ENCODE data around the gene ATM. TPM values are rescaled to one million over a fixed set of nuclear protein-coding genes. Genes with fewer than 3 reads are reported as not detected.
A peak's percentile ranks its signal among the peaks of the same experiment; 100 is the strongest.
"Not testable (repeated sequence)": the region's sequence is repeated elsewhere in the genome, so short reads cannot be mapped to it uniquely, and the experiment has no call there.

ATM gene
- total and polyA plus RNA-seq, 4 donors, result 18.3 to 123 (median 43.8) TPM

DNA sequence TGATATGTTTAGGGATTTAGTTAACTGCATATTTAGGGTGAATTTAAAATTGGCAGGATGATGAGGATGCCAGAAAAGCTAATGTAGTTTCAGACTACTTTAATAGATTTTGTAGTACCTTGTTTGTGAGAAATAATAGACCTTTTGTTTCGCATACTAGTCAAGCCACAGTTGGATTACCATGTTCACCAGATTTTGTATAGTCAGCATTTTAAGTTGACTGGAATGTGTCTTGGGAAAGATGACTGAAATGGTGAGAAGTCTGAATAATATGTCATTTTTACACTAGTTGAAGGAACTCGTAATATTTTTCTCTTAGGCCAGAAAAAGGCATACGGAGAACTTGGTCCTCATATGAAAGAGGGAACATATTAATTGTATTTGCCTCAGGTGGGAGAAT, 23.4 kb downstream of the ATM start:
- no peak for ATAC-seq (ENCODE audit: low FRiP score)
- H3K4me3 ChIP-seq (ENCODE audit: low read length in 2 of 2), result no peak overlapping the region

DNA sequence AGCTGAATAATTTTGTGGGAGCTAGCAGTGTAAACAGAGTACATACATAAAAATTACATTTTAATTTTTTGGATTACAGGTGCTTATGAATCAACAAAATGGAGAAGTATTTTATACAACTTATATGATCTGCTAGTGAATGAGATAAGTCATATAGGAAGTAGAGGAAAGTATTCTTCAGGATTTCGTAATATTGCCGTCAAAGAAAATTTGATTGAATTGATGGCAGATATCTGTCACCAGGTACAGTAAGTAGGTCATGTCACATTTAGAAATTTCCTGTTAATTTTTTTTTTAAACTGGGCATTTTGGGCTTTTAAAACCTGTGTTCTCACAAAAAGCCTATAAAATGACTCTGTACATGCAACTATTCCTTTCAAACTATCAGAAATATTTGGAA, 24.0 kb downstream of the ATM start:
- Histone ChIP-seq H3K27ac (ENCODE audit: low read depth in 1 of 2, low read length in 2 of 2) (no peak overlapping the region), H3K4me1 (ENCODE audit: control insufficient read depth in 1 of 2, insufficient read depth in 2 of 2, low read length in 2 of 2) (no peaks in the 10 kb centered on the region), H3K36me3 (ENCODE audit: control insufficient read depth in 1 of 2, insufficient read depth in 2 of 2, low read length in 1 of 2) (no peaks in the 10 kb centered on the region), H3K9me3 (ENCODE audit: control insufficient read depth, low read length) (no peaks in the 10 kb centered on the region), H3K4me3 (ENCODE audit: low read length in 2 of 2) (no peak overlapping the region), H3K27me3 (ENCODE audit: control insufficient read depth in 1 of 2, insufficient read depth in 2 of 2, low read length in 1 of 2) (no peaks in the 10 kb centered on the region)
- no peak for ATAC-seq (ENCODE audit: low FRiP score)
- intact Hi-C loops (cut with DNase I), result no loop called here
- WGBS, 2 donors, result 93 to 94% methylated on average over 2 of the region's 2 CpGs
- no peak for DNase-seq

More for the DNA sequence above, 23.4 kb downstream of the ATM start:
- Histone ChIP-seq H3K9me3 (ENCODE audit: control insufficient read depth, low read length) (no peaks in the 10 kb centered on the region), H3K27me3 (ENCODE audit: control insufficient read depth in 1 of 2, insufficient read depth in 2 of 2, low read length in 1 of 2) (no peaks in the 10 kb centered on the region), H3K27ac (ENCODE audit: low read depth in 1 of 2, low read length in 2 of 2) (no peak overlapping the region), H3K36me3 (ENCODE audit: control insufficient read depth in 1 of 2, insufficient read depth in 2 of 2, low read length in 1 of 2) (no peaks in the 10 kb centered on the region), H3K4me1 (ENCODE audit: control insufficient read depth in 1 of 2, insufficient read depth in 2 of 2, low read length in 2 of 2) (no peaks in the 10 kb centered on the region)
- WGBS, 2 donors, result 65 to 76% methylated on average over 3 of the region's 3 CpGs
- intact Hi-C loops (cut with DNase I), result no loop called here
- no peak for DNase-seq

DNA sequence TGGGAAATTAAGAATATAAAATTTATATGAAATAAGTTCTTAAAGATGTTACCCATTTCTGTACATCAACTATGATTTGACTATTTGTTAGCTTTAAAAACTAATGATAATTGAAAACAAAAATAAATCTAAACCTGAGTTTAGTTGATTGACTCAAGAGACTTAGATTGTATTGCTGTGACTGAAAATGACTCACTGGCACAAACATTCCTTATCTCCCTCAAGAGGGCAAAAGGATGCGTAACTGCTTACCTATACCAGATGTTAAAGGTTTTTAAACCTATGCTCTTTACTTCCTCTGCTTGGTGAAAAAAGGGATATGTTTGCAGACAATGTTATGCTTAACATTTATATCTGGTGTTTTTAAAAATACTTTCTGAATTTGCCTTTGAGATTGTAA, 30.3 kb downstream of the ATM start:
- H3K27me3 ChIP-seq (ENCODE audit: control insufficient read depth in 1 of 2, insufficient read depth in 2 of 2, low read length in 1 of 2), result no peaks in the 10 kb centered on the region
- intact Hi-C loops (cut with DNase I), result loop anchor here in 1 of 2 donors (10.0 kb wide), 1 partner anchor 1522 kb away; no protein-coding TSS in a partner anchor
- ATAC-seq (ENCODE audit: low FRiP score) (no peak), DNase-seq (no peak)
- no peaks in the 10 kb centered on the region for H3K9me3 ChIP-seq (ENCODE audit: control insufficient read depth, low read length)
- no peak overlapping the region for H3K4me3 ChIP-seq (ENCODE audit: low read length in 2 of 2)
- no peaks in the 10 kb centered on the region for H3K4me1 ChIP-seq (ENCODE audit: control insufficient read depth in 1 of 2, insufficient read depth in 2 of 2, low read length in 2 of 2)
- no peak overlapping the region for H3K27ac ChIP-seq (ENCODE audit: low read depth in 1 of 2, low read length in 2 of 2)
- WGBS, 2 donors, result 96 to 98% methylated on average over 1 of the region's 1 CpG
- peaks cover 0 to 4% of the 10 kb centered on the region in 2 donors for H3K36me3 ChIP-seq (ENCODE audit: control insufficient read depth in 1 of 2, insufficient read depth in 2 of 2, low read length in 1 of 2)

DNA sequence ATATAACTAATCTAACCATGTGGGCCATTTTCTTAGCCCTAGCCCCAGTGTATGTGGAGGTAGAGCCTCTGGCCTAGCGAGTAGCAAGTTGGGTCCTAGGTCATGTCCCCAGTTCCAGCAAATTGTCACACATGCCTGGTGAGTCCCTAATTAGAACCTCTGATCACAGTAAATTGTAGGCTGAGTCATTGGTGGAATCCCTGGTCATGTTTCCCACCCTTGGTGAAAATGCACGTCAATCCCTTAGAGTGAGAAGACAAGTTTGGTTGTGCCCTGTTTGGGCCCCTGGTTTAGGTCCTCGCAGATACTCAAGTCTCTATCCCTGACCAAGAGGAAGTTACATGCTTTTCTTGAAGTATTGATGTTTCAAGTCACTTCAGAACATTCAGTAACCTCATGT, 46.7 kb downstream of the ATM start:
- Histone ChIP-seq H3K4me1 (ENCODE audit: control insufficient read depth in 1 of 2, insufficient read depth in 2 of 2, low read length in 2 of 2) (no peaks in the 10 kb centered on the region), H3K27me3 (ENCODE audit: control insufficient read depth in 1 of 2, insufficient read depth in 2 of 2, low read length in 1 of 2) (no peaks in the 10 kb centered on the region), H3K9me3 (ENCODE audit: control insufficient read depth, low read length) (no peaks in the 10 kb centered on the region), H3K27ac (ENCODE audit: low read depth in 1 of 2, low read length in 2 of 2) (no peak overlapping the region), H3K4me3 (ENCODE audit: low read length in 2 of 2) (no peak overlapping the region), H3K36me3 (ENCODE audit: control insufficient read depth in 1 of 2, insufficient read depth in 2 of 2, low read length in 1 of 2) (peaks cover 0 to 1% of the 10 kb centered on the region in 2 donors)
- DNase-seq (no peak), ATAC-seq (ENCODE audit: low FRiP score) (no peak)
- 88 to 93% methylated on average over 3 of the region's 3 CpGs for WGBS, 2 donors
- intact Hi-C loops (cut with DNase I), result no loop called here

DNA sequence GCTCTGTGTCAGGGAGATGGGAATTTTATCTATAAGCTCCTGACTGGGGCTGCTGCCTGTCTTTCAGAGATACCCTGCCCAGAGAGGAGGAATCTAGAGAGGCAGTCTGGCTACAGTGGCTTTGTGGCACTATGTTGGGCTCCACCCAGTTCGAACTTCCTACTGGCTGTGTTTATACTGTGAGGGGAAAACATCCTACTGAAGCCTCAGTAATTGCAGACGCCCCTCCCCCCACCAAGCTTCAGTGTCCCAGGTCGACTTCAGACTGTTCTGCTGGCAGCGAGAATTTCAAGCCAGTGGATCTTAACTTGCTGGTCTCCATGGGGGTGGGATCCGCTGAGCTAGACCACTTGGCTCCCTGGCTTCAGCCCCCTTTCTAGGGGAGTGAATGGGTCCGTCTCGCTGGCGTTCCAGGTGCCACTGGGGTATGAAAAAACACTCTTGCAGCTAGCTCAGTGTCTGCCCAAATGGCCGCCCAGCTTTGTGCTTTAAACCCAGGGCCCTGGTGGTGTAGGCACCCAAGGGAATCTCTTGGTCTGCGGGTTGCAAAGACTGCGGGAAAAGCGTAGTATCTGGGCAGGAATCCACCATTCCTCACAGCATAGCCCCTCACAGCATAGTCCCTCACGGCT, 54.2 kb downstream of the ATM start:
- 87 to 92% methylated on average over 13 of the region's 13 CpGs for WGBS, 2 donors
- H3K4me1 ChIP-seq (ENCODE audit: control insufficient read depth in 1 of 2, insufficient read depth in 2 of 2, low read length in 2 of 2); ATAC-seq (ENCODE audit: low FRiP score); H3K4me3 ChIP-seq (ENCODE audit: low read length in 2 of 2); H3K27me3 ChIP-seq (ENCODE audit: control insufficient read depth in 1 of 2, insufficient read depth in 2 of 2, low read length in 1 of 2); intact Hi-C loops (cut with DNase I); H3K27ac ChIP-seq (ENCODE audit: low read depth in 1 of 2, low read length in 2 of 2); H3K36me3 ChIP-seq (ENCODE audit: control insufficient read depth in 1 of 2, insufficient read depth in 2 of 2, low read length in 1 of 2); DNase-seq; H3K9me3 ChIP-seq (ENCODE audit: control insufficient read depth, low read length): not testable (repeated sequence)

DNA sequence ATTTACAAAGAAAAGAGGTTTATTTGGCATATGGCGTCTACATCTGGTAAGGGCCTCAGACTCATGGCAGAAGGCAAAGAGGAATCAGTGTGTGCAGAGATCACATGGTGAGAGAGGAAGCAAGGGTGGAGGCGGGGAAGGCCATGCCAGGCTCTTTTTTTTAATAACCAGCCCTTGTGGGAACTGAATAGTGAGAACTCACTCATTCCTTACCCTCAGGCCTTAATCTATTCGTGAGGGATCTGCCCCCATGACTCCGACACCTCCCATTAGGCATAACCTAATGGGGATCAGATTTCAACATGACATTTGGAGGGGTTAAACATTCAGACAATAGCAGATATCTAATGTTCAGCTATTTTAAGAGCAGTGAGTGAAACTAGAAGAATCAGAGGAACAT, 55.7 kb downstream of the ATM start:
- no peak for DNase-seq
- Histone ChIP-seq H3K4me3 (ENCODE audit: low read length in 2 of 2) (no peak overlapping the region), H3K36me3 (ENCODE audit: control insufficient read depth in 1 of 2, insufficient read depth in 2 of 2, low read length in 1 of 2) (no peaks in the 10 kb centered on the region), H3K4me1 (ENCODE audit: control insufficient read depth in 1 of 2, insufficient read depth in 2 of 2, low read length in 2 of 2) (peaks cover 0 to 3% of the 10 kb centered on the region in 2 donors), H3K9me3 (ENCODE audit: control insufficient read depth, low read length) (no peaks in the 10 kb centered on the region), H3K27me3 (ENCODE audit: control insufficient read depth in 1 of 2, insufficient read depth in 2 of 2, low read length in 1 of 2) (no peaks in the 10 kb centered on the region), H3K27ac (ENCODE audit: low read depth in 1 of 2, low read length in 2 of 2) (peak overlapping the region in 1 of 2 donors; percentile 44)
- no peak for ATAC-seq (ENCODE audit: low FRiP score)
- intact Hi-C loops (cut with DNase I), result no loop called here
- WGBS, 2 donors, result 34 to 38% methylated on average over 4 of the region's 4 CpGs

DNA sequence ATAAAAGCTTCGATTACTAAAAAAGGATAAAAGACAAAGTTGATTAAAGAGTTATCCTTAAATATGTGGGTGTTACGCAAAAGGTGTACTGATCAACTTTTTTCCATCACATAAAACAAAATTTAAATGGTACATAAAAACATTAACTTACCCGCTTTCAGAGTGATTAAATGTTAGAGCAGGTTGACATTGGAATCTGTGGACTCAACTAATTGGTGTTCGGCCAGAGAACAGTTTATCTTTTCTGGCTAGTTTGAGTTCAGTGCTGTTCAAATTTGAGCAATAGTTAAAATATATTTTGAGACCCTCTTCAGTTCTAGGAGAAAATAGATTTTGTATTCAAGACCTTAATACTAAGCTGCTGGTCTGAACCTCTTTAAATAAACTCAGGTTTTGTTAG, 56.1 kb downstream of the ATM start:
- no peak for DNase-seq
- no peak for ATAC-seq (ENCODE audit: low FRiP score)
- H3K9me3 ChIP-seq (ENCODE audit: control insufficient read depth, low read length), result no peaks in the 10 kb centered on the region
- H3K27me3 ChIP-seq (ENCODE audit: control insufficient read depth in 1 of 2, insufficient read depth in 2 of 2, low read length in 1 of 2), result no peaks in the 10 kb centered on the region
- H3K36me3 ChIP-seq (ENCODE audit: control insufficient read depth in 1 of 2, insufficient read depth in 2 of 2, low read length in 1 of 2), result no peaks in the 10 kb centered on the region
- H3K4me3 ChIP-seq (ENCODE audit: low read length in 2 of 2), result no peak overlapping the region
- peaks cover 0 to 3% of the 10 kb centered on the region in 2 donors for H3K4me1 ChIP-seq (ENCODE audit: control insufficient read depth in 1 of 2, insufficient read depth in 2 of 2, low read length in 2 of 2)
- WGBS, 2 donors, result 14 to 16% methylated on average over 4 of the region's 4 CpGs
- intact Hi-C loops (cut with DNase I), result no loop called here
- no peak overlapping the region for H3K27ac ChIP-seq (ENCODE audit: low read depth in 1 of 2, low read length in 2 of 2)

DNA sequence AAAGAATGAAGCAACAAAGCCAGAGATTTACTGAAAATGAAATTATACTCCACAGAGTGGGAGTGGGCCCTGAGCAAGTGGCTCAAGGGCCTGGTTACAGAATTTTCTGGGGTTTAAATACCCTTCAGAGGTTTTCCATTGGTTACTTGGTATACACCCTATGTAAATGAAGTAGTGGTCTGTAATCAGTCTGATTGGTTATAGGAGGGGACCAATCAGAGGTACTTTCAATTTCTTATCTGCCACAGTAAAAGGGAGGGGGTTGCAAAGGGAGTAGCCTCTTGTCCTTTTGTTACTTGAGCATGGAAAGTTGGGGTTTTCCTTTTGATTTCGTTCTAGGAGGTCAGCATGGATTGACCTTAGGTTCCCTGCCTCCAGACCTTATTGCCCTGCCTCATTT, 63.5 kb downstream of the ATM start:
- H3K36me3 ChIP-seq (ENCODE audit: control insufficient read depth in 1 of 2, insufficient read depth in 2 of 2, low read length in 1 of 2), result no peaks in the 10 kb centered on the region
- intact Hi-C loops (cut with DNase I), result no loop called here
- ATAC-seq (ENCODE audit: low FRiP score), result no peak

DNA sequence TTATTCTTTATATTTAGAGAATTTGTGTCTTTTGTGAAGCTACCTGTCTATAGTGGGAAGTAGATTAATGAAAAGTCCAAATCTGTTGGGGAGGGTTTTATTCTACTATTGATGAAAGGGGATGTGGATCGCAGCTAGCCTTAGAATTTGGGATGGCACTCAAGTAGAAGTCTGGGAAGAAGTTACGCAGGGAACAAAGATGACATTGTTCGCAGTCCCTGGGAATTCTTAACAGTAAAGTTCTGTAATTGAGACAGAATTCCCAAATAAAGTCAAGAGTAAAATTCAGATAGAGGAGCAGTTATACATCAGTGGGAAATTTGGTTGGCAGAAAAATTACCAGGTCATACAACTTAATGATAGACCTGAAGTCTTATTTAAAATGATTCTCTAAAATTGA, 64.1 kb downstream of the ATM start:
- no peaks in the 10 kb centered on the region for H3K36me3 ChIP-seq (ENCODE audit: control insufficient read depth in 1 of 2, insufficient read depth in 2 of 2, low read length in 1 of 2)

More for the DNA sequence above, 63.5 kb downstream of the ATM start:
- Histone ChIP-seq H3K27me3 (ENCODE audit: control insufficient read depth in 1 of 2, insufficient read depth in 2 of 2, low read length in 1 of 2) (no peaks in the 10 kb centered on the region), H3K9me3 (ENCODE audit: control insufficient read depth, low read length) (no peaks in the 10 kb centered on the region), H3K4me1 (ENCODE audit: control insufficient read depth in 1 of 2, insufficient read depth in 2 of 2, low read length in 2 of 2) (no peaks in the 10 kb centered on the region), H3K27ac (ENCODE audit: low read depth in 1 of 2, low read length in 2 of 2) (no peak overlapping the region), H3K4me3 (ENCODE audit: low read length in 2 of 2) (no peak overlapping the region)
- WGBS, 2 donors, result 89 to 95% methylated on average over 1 of the region's 1 CpG
- DNase-seq, result no peak

More for the DNA sequence above, 64.1 kb downstream of the ATM start:
- DNase-seq (no peak), ATAC-seq (ENCODE audit: low FRiP score) (no peak)
- no peaks in the 10 kb centered on the region for H3K4me1 ChIP-seq (ENCODE audit: control insufficient read depth in 1 of 2, insufficient read depth in 2 of 2, low read length in 2 of 2)
- intact Hi-C loops (cut with DNase I), result no loop called here
- H3K4me3 ChIP-seq (ENCODE audit: low read length in 2 of 2), result no peak overlapping the region
- H3K9me3 ChIP-seq (ENCODE audit: control insufficient read depth, low read length), result no peaks in the 10 kb centered on the region
- WGBS, 2 donors, result 96 to 98% methylated on average over 3 of the region's 3 CpGs
- H3K27me3 ChIP-seq (ENCODE audit: control insufficient read depth in 1 of 2, insufficient read depth in 2 of 2, low read length in 1 of 2), result no peaks in the 10 kb centered on the region
- H3K27ac ChIP-seq (ENCODE audit: low read depth in 1 of 2, low read length in 2 of 2), result no peak overlapping the region

All from aorta (tissue), 5 donors.